Adipocyte (in vitro differentiated cells): ENCODE results near the gene MAP1B.

Experiments used
- DNase-seq: peaks from one replicate; pipeline ENCODE4 v3.0.0-alpha.2; 2015; ENCODE audit warnings: low read depth
- H3K27me3 ChIP-seq: replicated peaks from 2 replicates; pipeline ENCODE4 v1.7.0; 2013; ENCODE audit warnings: mild to moderate bottlenecking, low read length, moderate library complexity; ENCODE audit not compliant: control insufficient read depth, insufficient read depth
- H3K36me3 ChIP-seq: 2 replicates; pipeline ENCODE4 v1.7.0; 2013; ENCODE audit warnings: low read length, mild to moderate bottlenecking, moderate library complexity; ENCODE audit not compliant: control insufficient read depth, insufficient read depth, severe bottlenecking
- H3K4me1 ChIP-seq: 2 replicates; pipeline ENCODE4 v1.7.0; 2013; ENCODE audit warnings: mild to moderate bottlenecking, low read length, moderate library complexity; ENCODE audit not compliant: control insufficient read depth, insufficient read depth
- H3K4me3 ChIP-seq: 2 replicates; pipeline ENCODE4 v1.7.0; 2013; ENCODE audit warnings: mild to moderate bottlenecking, low read length, moderate library complexity
- H3K9ac ChIP-seq: 2 replicates; pipeline ENCODE4 v1.7.0; 2013; ENCODE audit warnings: mild to moderate bottlenecking, low read length, moderate library complexity
- H3K9me3 ChIP-seq: 2 replicates; pipeline ENCODE4 v1.7.0; 2013; ENCODE audit warnings: mild to moderate bottlenecking, low read length, moderate library complexity; ENCODE audit not compliant: control insufficient read depth

MAP1B gene

DNA sequence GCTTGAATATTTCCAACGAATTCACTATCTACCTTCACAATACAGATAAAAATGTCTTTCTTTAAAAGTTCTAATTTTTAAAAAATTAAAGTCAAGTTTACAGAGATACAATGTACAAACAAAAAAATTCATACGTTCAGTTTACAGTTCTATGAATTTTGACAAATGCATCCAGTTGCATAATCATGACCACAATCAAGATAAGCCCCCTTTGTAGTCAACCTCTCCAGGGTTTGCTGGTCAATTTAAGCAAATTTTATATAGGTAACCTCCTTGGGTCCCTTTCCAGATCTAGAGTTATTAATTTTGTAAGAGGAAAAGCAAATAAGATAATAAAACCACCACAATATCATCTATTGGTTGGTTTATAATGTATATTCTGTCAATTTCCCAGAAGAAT, 136.4 kb downstream of the MAP1B start:
- Histone ChIP-seq H3K4me1 (peaks cover 46% of the 10 kb centered on the region), H3K27me3 (no peaks in the 10 kb centered on the region), H3K36me3 (no peaks in the 10 kb centered on the region), H3K9me3 (no peaks in the 10 kb centered on the region), H3K4me3 (no peak overlapping the region), H3K9ac (no peak overlapping the region)
- no peak for DNase-seq

DNA sequence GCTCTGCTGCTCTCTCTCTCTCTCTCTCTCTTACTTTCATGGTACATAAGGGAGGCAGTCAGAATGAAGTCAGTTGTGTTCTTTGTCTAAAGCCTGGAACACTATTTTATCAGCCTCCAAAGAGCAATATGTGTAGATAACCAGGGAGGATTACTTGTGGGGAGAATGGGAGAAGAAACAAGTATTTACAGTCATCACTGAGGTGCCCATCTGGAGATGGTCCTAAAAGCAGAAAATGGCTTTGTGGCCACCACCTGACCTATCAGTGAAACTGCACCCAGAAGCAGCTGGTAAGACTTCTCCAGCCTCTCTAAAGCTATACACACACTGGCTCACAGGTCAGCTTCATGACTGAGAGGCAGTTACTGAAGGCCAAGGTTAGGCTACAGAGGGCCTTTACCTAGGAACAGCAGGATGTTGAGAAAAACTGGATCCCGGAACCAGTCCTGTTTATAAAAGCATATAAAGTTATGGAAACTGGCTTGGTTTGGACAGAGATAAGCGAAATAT, 137.6 kb downstream of the MAP1B start:
- H3K27me3 ChIP-seq = no peaks in the 10 kb centered on the region
- H3K36me3 ChIP-seq = no peaks in the 10 kb centered on the region
- no peak overlapping the region for H3K4me3 ChIP-seq
- peaks cover 51% of the 10 kb centered on the region for H3K4me1 ChIP-seq
- no peaks in the 10 kb centered on the region for H3K9me3 ChIP-seq
- peak overlapping the region; percentile 44 for H3K9ac ChIP-seq
- peak; percentile 67 for DNase-seq

DNA sequence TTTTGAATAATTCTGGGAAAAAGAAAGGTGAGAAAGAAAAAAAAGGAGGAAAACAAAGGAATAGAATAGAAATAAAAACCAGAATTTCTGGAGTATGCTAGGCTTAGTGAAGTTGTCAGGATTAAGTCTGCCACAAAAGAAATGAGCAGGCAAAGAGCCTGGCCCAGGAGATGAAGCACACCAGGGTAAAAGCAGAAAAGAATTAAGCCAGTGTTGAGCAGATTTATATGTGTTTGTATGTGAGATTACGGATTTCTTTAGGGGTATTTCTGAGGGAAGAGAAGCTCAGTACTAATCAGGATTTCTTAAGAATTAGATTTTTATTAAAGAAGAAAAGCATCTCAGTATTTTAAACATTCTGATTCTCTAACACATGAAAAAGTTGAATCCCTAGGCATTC, 138.3 kb downstream of the MAP1B start:
- no peaks in the 10 kb centered on the region for H3K36me3 ChIP-seq
- peaks cover 51% of the 10 kb centered on the region for H3K4me1 ChIP-seq
- no peak overlapping the region for H3K4me3 ChIP-seq
- H3K9ac ChIP-seq = peak overlapping the region; percentile 32
- H3K9me3 ChIP-seq = no peaks in the 10 kb centered on the region
- DNase-seq = no peak
- H3K27me3 ChIP-seq = no peaks in the 10 kb centered on the region

DNA sequence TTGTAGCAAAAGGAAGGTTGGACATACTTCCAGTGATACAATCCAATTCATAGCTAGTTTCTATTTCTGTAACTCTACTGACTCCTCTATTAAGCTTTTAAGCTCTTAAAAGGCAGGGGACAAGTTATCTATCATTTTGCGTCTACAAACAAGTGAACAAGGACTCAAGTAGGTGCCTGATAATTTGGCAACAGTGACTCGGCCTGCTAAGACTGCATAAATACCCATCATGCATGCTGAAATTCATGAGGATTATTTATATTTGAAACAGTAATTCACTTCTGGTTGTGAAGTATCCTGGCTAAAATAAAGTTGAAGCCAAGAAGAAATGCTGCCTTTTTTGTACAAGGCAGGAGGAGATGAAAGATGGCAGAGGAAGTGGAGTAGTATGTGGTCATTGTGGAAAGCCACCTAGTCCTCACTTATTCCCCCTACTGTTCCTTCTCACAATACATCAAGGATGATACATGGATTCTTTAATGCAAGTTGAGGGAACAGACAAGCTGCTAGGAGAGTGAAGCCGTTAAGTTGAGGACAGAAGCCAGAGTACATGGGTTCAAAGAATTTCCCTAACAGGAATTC, 138.8 kb downstream of the MAP1B start:
- Histone ChIP-seq H3K36me3 (no peaks in the 10 kb centered on the region), H3K4me1 (peaks cover 52% of the 10 kb centered on the region), H3K9ac (peak overlapping the region; percentile 32), H3K27me3 (no peaks in the 10 kb centered on the region), H3K4me3 (no peak overlapping the region), H3K9me3 (no peaks in the 10 kb centered on the region)
- peak; percentile 59 for DNase-seq

DNA sequence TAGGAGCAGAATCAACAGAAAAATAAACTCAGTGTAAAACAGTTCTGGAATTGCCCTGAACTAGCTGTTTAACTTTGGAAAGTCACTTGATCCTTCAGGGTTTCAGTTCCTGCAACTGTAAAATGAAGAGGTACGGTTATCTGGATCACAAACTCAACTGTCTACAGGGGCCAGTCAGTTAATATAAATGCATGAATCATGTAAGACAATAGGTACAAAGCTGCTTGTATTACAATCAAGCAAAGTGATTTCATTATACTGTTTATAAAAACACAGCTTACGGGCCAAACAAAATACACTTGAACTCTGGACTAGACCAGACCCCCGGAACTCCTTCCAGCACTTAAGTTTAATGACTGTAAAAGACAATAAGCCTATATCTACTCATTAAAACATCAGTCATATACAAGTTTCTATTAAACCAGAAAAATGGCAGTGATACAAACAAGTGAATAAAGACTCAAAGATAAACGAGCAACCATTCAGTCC, 139.7 kb downstream of the MAP1B start:
- no peaks in the 10 kb centered on the region for H3K9me3 ChIP-seq
- H3K27me3 ChIP-seq = no peaks in the 10 kb centered on the region
- no peak overlapping the region for H3K4me3 ChIP-seq
- H3K9ac ChIP-seq = peak overlapping the region; percentile 72
- no peaks in the 10 kb centered on the region for H3K36me3 ChIP-seq
- H3K4me1 ChIP-seq = peaks cover 62% of the 10 kb centered on the region
- peak; percentile 64 for DNase-seq

DNA sequence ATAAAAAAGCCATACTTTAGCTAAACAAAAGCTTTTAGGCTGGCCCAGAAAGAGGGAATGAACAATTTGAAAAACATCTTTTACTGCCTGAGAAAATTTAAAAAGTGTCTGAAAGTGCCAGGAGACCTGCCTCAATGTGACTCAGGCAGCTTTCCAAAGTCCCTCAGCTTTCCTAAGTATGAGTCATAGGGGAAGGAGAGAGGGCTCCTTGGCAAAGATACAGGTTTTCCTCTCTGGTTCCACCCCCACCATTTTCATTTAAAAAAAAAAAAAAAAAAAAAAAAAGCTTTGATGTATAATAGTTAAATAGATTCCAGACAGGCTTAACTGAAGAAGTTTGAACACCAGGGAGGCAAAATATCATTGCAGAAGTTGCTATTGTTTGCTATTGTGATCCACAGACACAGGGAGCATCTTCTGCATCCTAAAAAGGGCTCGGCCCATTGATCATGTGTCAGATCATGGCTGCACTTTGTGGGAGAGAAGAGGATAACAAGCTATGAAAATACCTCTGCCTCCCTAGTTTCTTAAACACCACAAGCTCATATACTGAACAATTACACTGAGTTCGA, 141.2 kb downstream of the MAP1B start:
- peaks cover 77% of the 10 kb centered on the region for H3K4me1 ChIP-seq
- peak; percentile 91 for DNase-seq

DNA sequence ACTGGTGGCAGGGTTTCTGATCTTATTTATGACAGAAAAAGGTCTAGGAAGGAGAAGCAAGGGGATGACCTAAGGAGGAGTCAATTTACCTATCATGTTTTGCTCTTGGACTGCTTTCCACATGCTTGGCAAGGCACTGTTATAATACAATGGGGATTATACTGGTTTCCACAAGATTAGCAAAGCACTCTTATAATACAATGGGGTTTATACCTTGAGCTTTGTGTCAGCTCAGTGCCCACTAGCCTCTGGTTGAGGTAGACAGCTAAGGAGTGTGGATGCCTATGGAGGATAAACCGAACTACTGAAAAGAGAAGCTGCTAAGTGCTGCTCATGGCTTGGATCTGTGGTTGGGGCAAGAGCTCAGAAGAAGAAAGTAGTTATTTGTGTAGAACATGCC, 144.1 kb downstream of the MAP1B start:
- DNase-seq = no peak
- Histone ChIP-seq H3K4me1 (peaks cover 77% of the 10 kb centered on the region), H3K9me3 (no peaks in the 10 kb centered on the region), H3K9ac (peak overlapping the region; percentile 30), H3K36me3 (no peaks in the 10 kb centered on the region), H3K27me3 (no peaks in the 10 kb centered on the region), H3K4me3 (no peak overlapping the region)

More for the DNA sequence above, 141.2 kb downstream of the MAP1B start:
- H3K9me3 ChIP-seq = no peaks in the 10 kb centered on the region
- H3K36me3 ChIP-seq = no peaks in the 10 kb centered on the region
- H3K4me3 ChIP-seq = peak overlapping the region; percentile 42
- peak overlapping the region; percentile 72 for H3K9ac ChIP-seq
- no peaks in the 10 kb centered on the region for H3K27me3 ChIP-seq

DNA sequence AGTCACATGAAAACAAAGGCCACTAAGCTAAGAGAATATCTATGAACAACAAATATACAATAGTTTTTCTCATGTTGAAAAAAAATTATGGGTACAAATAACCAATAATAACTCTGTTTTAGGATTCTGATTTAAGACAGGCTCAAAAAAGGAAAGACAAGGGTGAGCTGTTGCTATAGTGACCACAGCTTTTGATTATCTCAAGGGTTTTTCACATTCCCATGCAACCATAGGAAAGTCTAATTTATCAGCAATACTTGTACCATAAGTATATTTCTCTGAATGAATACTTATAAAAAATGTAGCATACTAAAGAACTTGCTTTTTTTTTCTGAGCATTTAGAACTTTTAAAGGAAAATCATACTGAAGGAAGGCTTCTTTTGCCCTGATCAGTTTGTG, 144.7 kb downstream of the MAP1B start:
- Histone ChIP-seq H3K4me1 (peaks cover 74% of the 10 kb centered on the region), H3K36me3 (no peaks in the 10 kb centered on the region), H3K4me3 (peak overlapping the region; percentile 31), H3K27me3 (no peaks in the 10 kb centered on the region), H3K9ac (peak overlapping the region; percentile 30), H3K9me3 (no peaks in the 10 kb centered on the region)
- DNase-seq = no peak

DNA sequence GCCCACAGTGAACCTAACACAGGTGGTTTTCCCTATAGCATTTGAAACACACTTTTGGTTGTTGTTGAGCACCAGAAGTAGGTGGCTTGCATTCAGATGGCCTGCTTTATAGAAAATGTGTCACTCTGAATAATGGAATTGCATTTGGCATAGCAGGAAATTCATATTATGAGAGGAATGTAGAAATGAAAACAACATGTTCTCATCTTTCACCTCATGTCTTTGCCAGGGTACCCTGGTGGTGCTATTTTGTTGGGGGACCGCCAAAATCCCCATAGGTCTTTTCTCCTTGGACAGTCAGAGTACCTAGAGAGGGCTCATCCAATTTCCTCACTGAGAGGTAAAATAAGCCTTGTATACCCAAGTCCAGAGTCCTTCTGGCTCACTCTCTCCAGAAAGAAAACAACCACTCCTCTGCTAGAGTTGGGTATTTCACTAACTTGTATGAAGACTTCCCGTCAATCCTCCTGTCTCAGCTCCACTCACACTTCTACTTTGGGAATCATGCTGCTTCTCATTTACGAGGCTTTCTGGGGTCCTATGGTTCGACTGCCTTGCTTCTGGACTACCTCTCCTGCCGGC, 145.4 kb downstream of the MAP1B start:
- no peaks in the 10 kb centered on the region for H3K27me3 ChIP-seq

DNA sequence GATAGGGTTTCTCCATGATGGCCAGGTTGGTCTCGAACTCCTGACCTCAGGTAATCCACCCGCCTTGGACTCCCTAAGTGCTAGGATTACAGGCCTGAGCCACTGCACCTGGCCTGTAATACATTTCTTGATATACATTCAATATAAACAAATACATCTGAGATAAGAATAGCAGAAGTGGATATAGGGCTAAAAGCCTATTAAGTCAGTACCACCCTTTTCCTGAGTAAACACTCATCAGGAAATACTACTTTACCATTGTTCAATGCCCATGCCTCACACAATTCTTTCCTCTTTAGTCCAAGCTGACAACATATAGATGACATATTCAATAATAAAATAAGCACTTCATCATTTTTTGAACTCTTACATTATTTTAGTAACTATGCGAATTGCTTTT, 148.0 kb downstream of the MAP1B start:
- Histone ChIP-seq H3K4me1 (peaks cover 54% of the 10 kb centered on the region), H3K9ac (no peak overlapping the region), H3K4me3 (no peak overlapping the region), H3K36me3 (no peaks in the 10 kb centered on the region), H3K9me3 (no peaks in the 10 kb centered on the region), H3K27me3 (no peaks in the 10 kb centered on the region)
- no peak for DNase-seq

More for the DNA sequence above, 145.4 kb downstream of the MAP1B start:
- Histone ChIP-seq H3K9me3 (no peaks in the 10 kb centered on the region), H3K4me3 (peak overlapping the region; percentile 31), H3K9ac (peak overlapping the region; percentile 30), H3K36me3 (no peaks in the 10 kb centered on the region), H3K4me1 (peaks cover 68% of the 10 kb centered on the region)
- DNase-seq = peak; percentile 69

DNA sequence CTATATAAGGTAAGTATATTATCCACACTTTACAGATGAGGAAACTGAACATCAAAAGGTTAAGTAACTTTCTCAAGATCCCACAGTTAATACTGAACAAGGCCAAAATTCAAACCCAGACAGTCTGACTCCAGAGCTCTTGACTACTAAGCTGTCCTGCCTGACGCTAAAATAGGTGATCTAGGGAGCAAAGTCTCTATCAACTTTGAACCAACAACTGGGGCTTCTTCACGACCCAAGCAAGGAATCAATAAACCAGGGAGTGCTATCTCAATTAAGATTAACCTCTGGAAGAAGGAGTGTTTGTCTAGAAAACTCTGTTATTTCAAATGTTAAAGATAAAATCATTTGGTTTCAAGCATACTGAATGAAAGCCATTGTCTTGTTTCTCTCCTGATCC, 148.4 kb downstream of the MAP1B start:
- DNase-seq = no peak
- Histone ChIP-seq H3K36me3 (no peaks in the 10 kb centered on the region), H3K27me3 (no peaks in the 10 kb centered on the region), H3K9me3 (no peaks in the 10 kb centered on the region), H3K9ac (no peak overlapping the region), H3K4me1 (peaks cover 54% of the 10 kb centered on the region), H3K4me3 (no peak overlapping the region)
